Head of caudate nucleus (tissue), 42 donors: Measurements from ENCODE around the gene ARHGEF26.
A peak's percentile ranks its signal among the peaks of the same experiment; 100 is the strongest.
"Not testable (repeated sequence)": the region's sequence is repeated elsewhere in the genome, so short reads cannot be mapped to it uniquely, and the experiment has no call there.

Experiments used
- DNase-seq, 42 donors: peaks; one replicate each; pipeline versions ENCODE4 v3.0.0 to v3.0.0-alpha.2; 2020 to 2021; ENCODE audit warnings: mixed read lengths in 7 of 42
- intact Hi-C: fragments of 100-400 bp; cut with DNase I; formaldehyde crosslinking; loops from one replicate; pipeline ENCODE4 v1.15.0; 2022

The ARHGEF26 gene, protein sequence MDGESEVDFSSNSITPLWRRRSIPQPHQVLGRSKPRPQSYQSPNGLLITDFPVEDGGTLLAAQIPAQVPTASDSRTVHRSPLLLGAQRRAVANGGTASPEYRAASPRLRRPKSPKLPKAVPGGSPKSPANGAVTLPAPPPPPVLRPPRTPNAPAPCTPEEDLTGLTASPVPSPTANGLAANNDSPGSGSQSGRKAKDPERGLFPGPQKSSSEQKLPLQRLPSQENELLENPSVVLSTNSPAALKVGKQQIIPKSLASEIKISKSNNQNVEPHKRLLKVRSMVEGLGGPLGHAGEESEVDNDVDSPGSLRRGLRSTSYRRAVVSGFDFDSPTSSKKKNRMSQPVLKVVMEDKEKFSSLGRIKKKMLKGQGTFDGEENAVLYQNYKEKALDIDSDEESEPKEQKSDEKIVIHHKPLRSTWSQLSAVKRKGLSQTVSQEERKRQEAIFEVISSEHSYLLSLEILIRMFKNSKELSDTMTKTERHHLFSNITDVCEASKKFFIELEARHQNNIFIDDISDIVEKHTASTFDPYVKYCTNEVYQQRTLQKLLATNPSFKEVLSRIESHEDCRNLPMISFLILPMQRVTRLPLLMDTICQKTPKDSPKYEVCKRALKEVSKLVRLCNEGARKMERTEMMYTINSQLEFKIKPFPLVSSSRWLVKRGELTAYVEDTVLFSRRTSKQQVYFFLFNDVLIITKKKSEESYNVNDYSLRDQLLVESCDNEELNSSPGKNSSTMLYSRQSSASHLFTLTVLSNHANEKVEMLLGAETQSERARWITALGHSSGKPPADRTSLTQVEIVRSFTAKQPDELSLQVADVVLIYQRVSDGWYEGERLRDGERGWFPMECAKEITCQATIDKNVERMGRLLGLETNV

GRCh38 chr3:154120961-154121700 lies at the start of gene ARHGEF26:
Gene ARHGEF26, plus strand, starts transcription at chr3:154121390. Its CDS starts 603 bp downstream, at chr3:154121993.
- DNase-seq, result peak; percentile 57 to 94 (median 84)
- intact Hi-C loops, result no loop called here

- DNase-seq, result no peak
- intact Hi-C loops, result no loop called here
These were observed 46.2 kb upstream of the ARHGEF26 start for GRCh38 chr3:154074966-154075365.

DNA sequence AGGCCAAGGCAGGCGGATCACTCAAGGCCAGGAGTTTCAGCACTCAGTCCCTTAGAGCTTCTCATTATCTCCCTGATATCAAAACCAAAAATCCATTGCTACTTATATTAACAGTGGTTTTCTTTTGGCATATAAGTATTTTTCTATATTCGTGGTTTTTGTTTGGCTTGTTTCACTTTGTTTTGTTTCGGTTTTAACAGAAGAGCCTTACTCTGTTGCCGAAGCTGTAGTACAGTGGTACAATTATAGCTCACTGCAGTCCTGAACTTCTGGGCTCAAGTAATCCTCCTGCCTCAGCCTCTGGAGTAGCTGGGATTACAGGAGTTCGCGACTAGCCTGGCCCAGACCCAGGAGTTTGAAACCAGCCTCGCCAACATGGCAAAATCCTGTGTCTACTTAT lies 42.5 kb upstream of the ARHGEF26 start:
- DNase-seq, result no peak
- intact Hi-C loops, result no loop called here

GRCh38 chr3:154081305-154081704 lies 39.9 kb upstream of the ARHGEF26 start:
- no peak for DNase-seq
- intact Hi-C loops, result no loop called here

DNA sequence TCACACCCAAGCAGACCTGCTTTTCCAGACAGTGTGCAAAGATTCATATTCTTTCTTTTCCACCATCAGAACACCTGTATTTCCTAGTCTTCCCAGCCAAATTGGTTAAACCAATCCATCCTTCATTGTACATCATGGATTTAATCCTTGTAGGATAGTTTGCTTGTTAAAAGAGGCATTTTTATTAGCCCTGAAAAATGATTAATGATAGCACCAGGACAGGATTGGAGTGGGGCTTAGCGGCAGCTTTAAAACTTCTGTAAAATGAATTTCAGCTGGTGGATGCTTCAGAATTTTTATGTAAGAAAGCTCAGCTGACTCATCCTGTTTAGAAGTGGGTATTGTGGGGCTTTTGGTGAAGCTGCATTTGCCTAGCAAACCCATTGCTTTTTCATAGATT lies 36.1 kb upstream of the ARHGEF26 start:
- DNase-seq, result no peak
- intact Hi-C loops, result no loop called here

DNA sequence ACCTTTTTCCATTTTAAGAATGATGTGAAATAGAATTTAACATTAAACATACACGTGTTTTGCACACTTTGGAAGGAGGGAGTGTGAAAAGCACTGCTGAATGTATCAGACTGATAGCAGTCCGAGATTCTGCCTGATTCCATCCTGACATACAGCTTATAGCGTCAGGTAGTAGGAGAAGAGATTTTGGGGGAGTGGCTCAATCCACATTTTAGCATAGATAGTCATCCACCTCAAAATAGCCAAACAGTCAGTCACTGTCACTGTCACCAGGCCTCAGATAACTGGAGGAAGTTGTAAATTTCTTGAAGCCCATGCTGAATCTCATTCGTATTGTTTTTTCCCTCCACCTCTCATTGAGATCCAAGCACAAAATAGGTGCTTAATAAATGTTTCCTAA lies 35.4 kb upstream of the ARHGEF26 start:
- DNase-seq, result no peak
- intact Hi-C loops, result no loop called here

- DNase-seq, result no peak
- intact Hi-C loops, result no loop called here
These were observed 34.9 kb upstream of the ARHGEF26 start for GRCh38 chr3:154086286-154086685.

DNA sequence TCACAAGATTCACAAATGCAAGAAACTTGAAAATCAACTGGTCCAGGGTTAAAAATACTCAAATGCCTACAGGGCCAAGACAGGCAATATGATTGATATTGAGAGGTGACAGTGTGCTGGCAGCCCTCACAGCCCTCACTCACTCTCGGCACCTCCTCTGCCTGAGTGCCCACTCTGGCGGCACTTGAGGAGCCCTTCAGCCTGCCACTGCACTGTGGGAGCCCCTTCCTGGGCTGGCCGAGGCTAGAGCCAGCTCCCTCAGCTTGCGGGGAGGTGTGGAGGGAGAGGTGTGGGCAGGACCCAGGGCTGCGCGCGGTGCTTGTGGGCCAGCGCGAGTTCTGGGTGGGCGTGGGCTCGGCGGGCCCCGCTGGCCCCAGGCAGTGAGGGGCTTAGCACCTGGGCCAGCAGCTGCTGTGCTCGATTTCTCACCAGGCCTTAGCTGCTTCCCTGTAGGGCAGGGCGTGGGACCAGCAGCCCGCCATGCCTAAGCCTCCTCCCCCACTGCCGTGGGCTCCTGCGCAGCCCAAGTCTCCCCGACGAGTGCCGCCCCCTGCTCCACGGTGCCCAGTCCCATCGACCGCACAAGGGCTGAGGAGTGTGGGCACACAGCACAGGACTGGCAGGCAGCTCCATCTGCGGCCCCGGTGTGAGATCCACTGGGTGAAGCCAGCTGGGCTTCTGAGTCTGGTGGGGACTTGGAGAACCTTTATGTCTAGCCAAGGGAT lies 33.3 kb upstream of the ARHGEF26 start:
- intact Hi-C loops, DNase-seq: not testable (repeated sequence)

- intact Hi-C loops, result no loop called here
- DNase-seq, result no peak
These were observed 31.5 kb upstream of the ARHGEF26 start for GRCh38 chr3:154089421-154090420.

- no peak for DNase-seq
- intact Hi-C loops, result no loop called here
These were observed 27.1 kb upstream of the ARHGEF26 start for GRCh38 chr3:154094051-154094450.

GRCh38 chr3:154095832-154096421 lies 25.3 kb upstream of the ARHGEF26 start:
- intact Hi-C loops, result loop anchor here (5.0 kb wide), 1 partner anchor 156 kb away; no protein-coding TSS in a partner anchor
- DNase-seq, result peak in 1 of 42 donors; percentile 17

DNA sequence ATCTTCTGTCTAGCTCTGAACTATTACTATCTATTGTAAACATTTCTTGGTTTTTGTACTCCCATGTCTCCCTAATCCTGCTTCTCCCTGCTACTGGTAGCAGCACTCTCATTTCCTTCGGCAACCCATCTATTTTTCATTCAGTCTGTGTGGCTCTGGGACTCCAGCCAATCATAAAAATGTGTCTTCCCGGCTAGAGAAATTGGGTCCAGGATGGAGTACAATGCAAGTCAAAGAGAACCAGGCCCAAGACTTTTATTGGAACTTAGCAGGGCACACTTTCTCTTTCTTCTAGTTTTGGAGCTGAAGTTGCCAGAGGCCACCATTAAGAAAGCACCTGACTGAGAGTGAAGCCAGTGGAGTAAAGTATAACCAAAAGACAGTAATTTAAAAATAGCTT lies 22.8 kb upstream of the ARHGEF26 start:
- intact Hi-C loops, result loop anchor here (5.0 kb wide), 1 partner anchor 154 kb away; no protein-coding TSS in a partner anchor
- DNase-seq, result peak in 4 of 42 donors; percentile 7 to 33 (median 11)

DNA sequence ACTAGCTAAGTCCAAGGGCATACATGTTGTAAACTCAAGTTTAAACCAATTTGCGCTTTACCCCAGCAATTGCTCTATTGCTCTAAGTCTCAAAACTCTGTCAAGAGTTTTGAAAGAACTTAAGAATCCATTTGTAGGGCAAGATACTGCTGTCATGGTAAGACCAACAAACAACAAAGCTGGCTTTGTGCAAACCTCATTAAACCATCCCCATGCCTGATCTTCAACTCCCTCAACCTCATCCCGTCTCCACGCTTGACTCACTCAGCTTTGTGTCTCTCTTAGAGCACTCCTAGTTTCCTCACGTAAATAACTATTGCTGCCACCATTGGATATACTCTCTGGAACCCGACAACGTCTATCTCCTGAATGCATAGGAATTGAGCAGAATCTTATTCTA lies 20.6 kb upstream of the ARHGEF26 start:
- intact Hi-C loops, result no loop called here
- DNase-seq, result no peak

- intact Hi-C loops, result no loop called here
- no peak for DNase-seq
These were observed 19.9 kb upstream of the ARHGEF26 start for GRCh38 chr3:154101250-154101649.

DNA sequence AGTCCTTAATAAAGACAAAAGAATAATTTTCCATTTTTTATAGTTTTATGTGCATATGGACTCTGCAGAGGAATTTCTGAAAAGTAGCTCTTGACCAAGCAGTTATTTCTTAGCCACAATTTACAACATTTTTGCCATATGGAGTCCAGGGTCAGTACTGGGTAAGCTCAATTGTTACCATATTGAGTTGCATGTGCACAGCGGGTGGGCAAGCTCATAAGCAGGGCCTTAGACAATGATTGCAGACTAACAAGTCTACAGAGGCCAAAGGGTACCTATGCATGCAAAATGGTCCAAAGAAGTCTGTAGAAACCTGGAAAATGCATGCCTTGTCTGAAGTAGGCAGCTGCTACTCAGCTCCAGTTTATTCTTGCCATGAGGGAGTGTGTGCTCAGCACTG lies 19.0 kb upstream of the ARHGEF26 start:
- DNase-seq, result no peak
- intact Hi-C loops, result no loop called here

DNA sequence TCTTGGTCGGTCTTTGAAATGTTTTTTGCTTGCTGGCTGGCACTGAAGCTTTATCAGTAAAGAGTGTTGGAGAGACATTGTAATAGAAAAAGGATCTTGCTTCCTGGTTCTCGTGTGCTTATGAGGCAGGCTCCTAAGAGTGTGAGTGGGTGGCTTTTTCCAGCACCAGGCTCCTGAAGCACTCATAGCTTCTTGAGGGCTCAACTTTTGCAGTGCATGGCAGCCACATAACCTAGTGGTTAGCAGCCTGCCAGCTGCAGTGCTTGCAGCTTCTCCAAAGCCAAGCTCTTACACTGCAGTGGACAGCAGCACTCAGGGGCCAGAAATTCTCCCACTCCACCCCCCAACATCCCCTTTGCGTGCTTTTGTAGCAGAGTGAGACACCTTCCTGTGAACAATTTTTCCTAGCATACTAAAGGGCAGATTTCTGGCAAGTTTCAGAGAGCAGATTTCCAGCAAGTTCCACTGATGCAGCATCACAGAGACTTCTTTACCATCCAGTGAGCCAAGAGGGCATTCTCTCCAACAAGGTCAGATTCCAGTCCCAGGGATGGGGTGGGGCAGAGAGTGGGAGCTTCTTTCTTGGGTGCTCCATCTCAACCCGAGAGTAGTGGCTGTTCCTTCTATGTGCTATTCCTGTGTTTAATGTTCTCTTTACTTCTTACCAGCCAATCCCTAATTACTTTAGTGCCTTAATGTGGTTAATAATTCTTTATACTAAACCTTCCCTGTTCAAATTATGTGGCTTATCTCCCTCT lies 15.8 kb upstream of the ARHGEF26 start:
- intact Hi-C loops, result no loop called here
- DNase-seq, result peak in 32 of 42 donors; percentile 9 to 77 (median 46)
